HCT116 (cell line): ENCODE measurements around the gene BTBD3. TPM values are rescaled to one million over a fixed set of nuclear protein-coding genes. Genes with fewer than 3 reads are reported as not detected.

Source experiments
- ATAC-seq: fragments of 200-7000 bp; cut with Tn5 transposase; 2 replicates; pipeline ENCODE4 v1.9.1; 2020; ENCODE audit warnings: mild to moderate bottlenecking, moderate library complexity
- BruUV-seq: library from RNA; stranded (reverse); fragments of 400-500 nt; replicated peaks from 2 replicates; lab custom pipeline; 2021; lab: Mats Ljungman, UMichigan
- CTCF ChIA-PET: fragments of 300-600 bp; sonication (Branson Sonifier 250); formaldehyde crosslinking; loops from one replicate; lab custom pipeline; 2021; ENCODE audit warnings: antibody characterized with exemption; lab: Charles Lee
- POLR2A ChIA-PET: fragments of 300-600, 350-600 bp; sonication (Branson Sonifier 250); formaldehyde crosslinking; loops from one replicate; lab custom pipeline; 2021; ENCODE audit warnings: antibody characterized with exemption; lab: Charles Lee
- RAD21 ChIA-PET, 2 experiments: fragments of 300-600 bp; sonication (Branson Sonifier 250); formaldehyde crosslinking; loops; one replicate each; lab custom pipeline; 2023; ENCODE audit warnings: low total read pairs in 2 of 2; ENCODE audit not compliant: uncharacterized antibody in 2 of 2, unreplicated experiment in 2 of 2, low non-redundant PET in 1 of 2; lab: Charles Lee
- DNase-seq: peaks from one replicate; pipeline ENCODE4 v3.0.0-alpha.2; 2010; ENCODE audit warnings: low read depth, low spot score
- H2AFZ ChIP-seq: fragments of 200-600 bp; shearing (Covaris generic), sonication (generic); 2 replicates; pipeline ENCODE4 v1.6.1; 2017; ENCODE audit warnings: low read depth, mixed run types, mixed read lengths, antibody characterized with exemption, low read length; ENCODE audit not compliant: poor library complexity, severe bottlenecking
- H3K27ac ChIP-seq: 2 replicates; pipeline ENCODE4 v1.5.1; 2012; ENCODE audit warnings: low read depth, low read length
- H3K27me3 ChIP-seq: fragments of 200-600 bp; sonication (generic); 2 replicates; pipeline ENCODE4 v1.6.1; 2016; ENCODE audit warnings: mixed run types, low read length, mixed read lengths; ENCODE audit not compliant: insufficient read depth
- H3K36me3 ChIP-seq, 2 experiments: fragments of 200-500 bp in 1 of 2; fragments of 200-600 bp in 1 of 2; sonication (Bioruptor generic) in 1 of 2; sonication (generic) in 1 of 2; 2 replicates each; pipeline versions ENCODE4 v1.5.1 to v1.6.1; 2014 to 2016; ENCODE audit warnings: low read length in 2 of 2, inconsistent platforms in 1 of 2, mixed read lengths in 1 of 2, mixed run types in 1 of 2; ENCODE audit not compliant: insufficient read depth in 2 of 2, control insufficient read depth in 1 of 2
- H3K4me1 ChIP-seq, 2 experiments: fragments of 200-600 bp in 1 of 2; sonication (generic) in 1 of 2; 2 replicates each; pipeline versions ENCODE4 v1.5.1 to v1.6.1; 2012 to 2017; ENCODE audit warnings: low read length in 2 of 2, inconsistent platforms in 1 of 2, mild to moderate bottlenecking in 1 of 2, mixed read lengths in 1 of 2, mixed run types in 1 of 2, moderate library complexity in 1 of 2; ENCODE audit not compliant: insufficient read depth in 2 of 2, control insufficient read depth in 1 of 2
- H3K4me2 ChIP-seq: fragments of 200-600 bp; sonication (generic); 2 replicates; pipeline ENCODE4 v1.6.1; 2017; ENCODE audit warnings: mixed run types, low read length, mixed read lengths
- H3K4me3 ChIP-seq, 2 experiments: fragments of 200-600 bp in 1 of 2; sonication (generic) in 1 of 2; replicated peaks in 1 of 2; 2 replicates each; pipeline ENCODE4 v1.5.1; 2011 to 2016; ENCODE audit warnings: low read length in 2 of 2, control low read depth in 1 of 2, low read depth in 1 of 2, mild to moderate bottlenecking in 1 of 2, mixed read lengths in 1 of 2, mixed run types in 1 of 2
- H3K79me2 ChIP-seq: fragments of 200-600 bp; sonication (generic); 2 replicates; pipeline ENCODE4 v1.6.1; 2017; ENCODE audit warnings: mild to moderate bottlenecking, mixed run types, low read length, moderate library complexity, mixed read lengths; ENCODE audit not compliant: insufficient read depth
- H3K9ac ChIP-seq: fragments of 200-600 bp; sonication (generic); 2 replicates; pipeline ENCODE4 v1.6.1; 2016; ENCODE audit warnings: low read length, mixed read lengths
- H3K9me2 ChIP-seq: fragments of 200-600 bp; sonication (generic), shearing (Covaris generic); 2 replicates; pipeline ENCODE4 v1.6.1; 2017; ENCODE audit warnings: mixed run types, mild to moderate bottlenecking, moderate library complexity; ENCODE audit not compliant: insufficient read depth
- H3K9me3 ChIP-seq, 2 experiments: fragments of 200-500 bp in 1 of 2; fragments of 200-600 bp in 1 of 2; sonication (Bioruptor generic) in 1 of 2; sonication (generic) in 1 of 2; 2 replicates each; pipeline ENCODE4 v1.6.1; 2014 to 2017; ENCODE audit warnings: low read length in 2 of 2, mixed read lengths in 2 of 2, inconsistent platforms in 1 of 2, low read depth in 1 of 2, mild to moderate bottlenecking in 1 of 2, mixed run types in 1 of 2, moderate library complexity in 1 of 2; ENCODE audit not compliant: control insufficient read depth in 1 of 2, insufficient read depth in 1 of 2
- H4K20me1 ChIP-seq: fragments of 200-600 bp; sonication (generic), shearing (Covaris generic); 2 replicates; pipeline ENCODE4 v1.6.1; 2017; ENCODE audit warnings: mixed run types, mild to moderate bottlenecking, moderate library complexity; ENCODE audit not compliant: insufficient read depth
- EGR1 ChIP-seq: IDR thresholded peaks from 2 replicates; pipeline ENCODE4 v1.6.1; 2012; ENCODE audit warnings: low read depth
- ELF1 ChIP-seq: IDR thresholded peaks from 2 replicates; pipeline ENCODE4 v1.6.1; 2012; ENCODE audit warnings: low read depth, borderline replicate concordance
- EZH2 ChIP-seq: fragments of 200-600 bp; sonication (generic); IDR thresholded peaks from 2 replicates; pipeline ENCODE4 v1.6.1; 2017; ENCODE audit warnings: antibody characterized with exemption, mixed run types
- EZH2phosphoT487 ChIP-seq: fragments of 200-600 bp; IDR thresholded peaks from 2 replicates; pipeline ENCODE4 v1.6.1; 2018; ENCODE audit warnings: antibody characterized with exemption, borderline replicate concordance
- FOSL1 ChIP-seq: IDR thresholded peaks from 2 replicates; pipeline ENCODE4 v1.6.1; 2012; ENCODE audit warnings: low read depth
- JUND ChIP-seq: IDR thresholded peaks from 2 replicates; pipeline ENCODE4 v1.6.1; 2012
- POLR2AphosphoS5 ChIP-seq: IDR thresholded peaks from 2 replicates; pipeline ENCODE4 v1.6.1; 2011; ENCODE audit warnings: mild to moderate bottlenecking, low read depth, low read length, moderate library complexity
- RAD21 ChIP-seq: IDR thresholded peaks from 2 replicates; pipeline ENCODE4 v1.6.1; 2012; ENCODE audit warnings: low read depth, mild to moderate bottlenecking
- SRF ChIP-seq: IDR thresholded peaks from 2 replicates; pipeline ENCODE4 v1.6.1; 2012; ENCODE audit warnings: low read depth
- YY1 ChIP-seq: IDR thresholded peaks from 2 replicates; pipeline ENCODE4 v1.6.1; 2011; ENCODE audit warnings: low read length, low read depth, moderate library complexity, mild to moderate bottlenecking; ENCODE audit not compliant: insufficient replicate concordance; ENCODE audit errors: extremely low read depth
- intact Hi-C: fragments of 100-400 bp; cut with micrococcal nuclease; formaldehyde crosslinking; loops from 2 replicates; pipeline ENCODE4 v1.10.0; 2022
- total RNA-seq: library from RNA; stranded (reverse); gene quantifications from one replicate; pipeline ENCODE4 v1.2.1, GENCODE V29; 2021; ENCODE audit not compliant: unreplicated experiment

Gene BTBD3
- total RNA-seq, 1 experiment from 2014 or later = 20.2 TPM

DNA sequence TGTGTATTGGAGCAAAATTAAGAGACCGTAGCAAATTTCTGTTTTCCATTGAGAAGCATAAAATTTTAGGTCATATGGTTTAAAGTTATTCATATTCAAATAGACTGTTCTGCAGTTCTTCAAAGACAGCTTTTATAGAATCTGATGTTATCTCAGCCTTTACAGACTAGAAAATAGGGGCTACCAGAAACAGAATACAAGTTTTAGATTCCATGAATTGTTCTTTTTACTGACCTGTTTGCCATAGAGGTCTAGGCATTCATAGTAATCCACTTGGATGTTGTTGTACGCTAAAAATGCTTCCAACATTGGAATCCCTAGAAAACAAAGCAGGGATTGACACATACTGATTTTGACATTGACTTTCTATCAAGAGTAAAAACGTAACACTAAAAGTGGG is 47.3 kb upstream of the BTBD3 start:
- Histone ChIP-seq H3K27ac (no peak overlapping the region), H3K36me3 (no peaks in the 10 kb centered on the region), H3K27me3 (peaks cover 4% of the 10 kb centered on the region; the same call in 1 of the 2 replicates), H3K9me2 (no peaks in the 10 kb centered on the region), H2AFZ (no peak overlapping the region), H3K9ac (no peak overlapping the region), H4K20me1 (no peaks in the 10 kb centered on the region)
- DNase-seq = no peak
- BruUV-seq = no TSS peak
- intact Hi-C loops = no loop called here
- CTCF ChIA-PET = no interaction called here
- ATAC-seq = no peak
- TF ChIP-seq FOSL1 = no peak
- no peak for TF ChIP-seq JUND
- TF ChIP-seq POLR2AphosphoS5 = no peak
- no peak for TF ChIP-seq ELF1
- TF ChIP-seq SRF = no peak
- TF ChIP-seq EZH2phosphoT487 = no peak
- no peak for TF ChIP-seq EZH2
- TF ChIP-seq RAD21 = no peak
- TF ChIP-seq, all 23 proteins: peak for 0
- no peaks in the 10 kb centered on the region for H3K79me2 ChIP-seq
- RAD21 ChIA-PET = no interaction called here
- H3K9me3 ChIP-seq = no peaks in the 10 kb centered on the region
- H3K4me1 ChIP-seq = no peaks in the 10 kb centered on the region
- no peak overlapping the region for H3K4me3 ChIP-seq
- H3K4me2 ChIP-seq = no peak overlapping the region
- POLR2A ChIA-PET = no interaction called here

DNA sequence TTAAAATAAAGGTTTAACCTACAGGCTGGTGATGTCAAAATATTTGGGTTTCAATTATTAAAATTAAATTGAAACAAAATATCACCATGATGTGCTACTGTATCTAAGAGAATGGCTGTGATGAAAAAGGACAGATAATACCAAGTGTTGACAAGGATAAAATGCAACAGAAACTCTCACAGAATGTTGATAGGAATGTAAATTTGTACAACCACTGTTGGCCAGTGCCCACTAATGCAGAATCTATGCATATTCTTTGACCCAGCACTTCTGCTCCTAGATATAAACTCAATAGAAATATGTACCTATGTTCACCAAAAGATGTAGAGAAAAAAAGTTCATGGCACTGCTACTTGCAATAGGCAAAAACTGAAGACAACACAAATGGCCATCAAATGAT is 41.1 kb upstream of the BTBD3 start:
- 0 out of 2 replicates have a peak, but pooled peaks cover 2% of the 10 kb centered on the region for H3K27me3 ChIP-seq
- no peak for DNase-seq
- H4K20me1 ChIP-seq = no peaks in the 10 kb centered on the region
- no peaks in the 10 kb centered on the region for H3K36me3 ChIP-seq
- no TSS peak for BruUV-seq
- ATAC-seq = no peak
- H3K27ac ChIP-seq = no peak overlapping the region
- no peak for TF ChIP-seq FOSL1
- TF ChIP-seq EGR1 = no peak
- no peak for TF ChIP-seq YY1
- no peak for TF ChIP-seq EZH2phosphoT487
- TF ChIP-seq SRF = no peak
- TF ChIP-seq EZH2 = no peak
- no peaks in the 10 kb centered on the region for H3K4me1 ChIP-seq
- intact Hi-C loops = no loop called here
- no peak overlapping the region for H2AFZ ChIP-seq
- H3K4me2 ChIP-seq = no peak overlapping the region
- no peaks in the 10 kb centered on the region for H3K9me3 ChIP-seq
- H3K79me2 ChIP-seq = no peaks in the 10 kb centered on the region
- ChIA-PET RAD21 (no interaction called here), CTCF (no interaction called here), POLR2A (no interaction called here)
- H3K9me2 ChIP-seq = no peaks in the 10 kb centered on the region
- no peak overlapping the region for H3K4me3 ChIP-seq
- no peak overlapping the region for H3K9ac ChIP-seq
